Measurements from ENCODE around the gene VKORC1L1.
"Not testable (repeated sequence)": the region's sequence is repeated elsewhere in the genome, so short reads cannot be mapped to it uniquely, and the experiment has no call there.

VKORC1L1 gene

DNA sequence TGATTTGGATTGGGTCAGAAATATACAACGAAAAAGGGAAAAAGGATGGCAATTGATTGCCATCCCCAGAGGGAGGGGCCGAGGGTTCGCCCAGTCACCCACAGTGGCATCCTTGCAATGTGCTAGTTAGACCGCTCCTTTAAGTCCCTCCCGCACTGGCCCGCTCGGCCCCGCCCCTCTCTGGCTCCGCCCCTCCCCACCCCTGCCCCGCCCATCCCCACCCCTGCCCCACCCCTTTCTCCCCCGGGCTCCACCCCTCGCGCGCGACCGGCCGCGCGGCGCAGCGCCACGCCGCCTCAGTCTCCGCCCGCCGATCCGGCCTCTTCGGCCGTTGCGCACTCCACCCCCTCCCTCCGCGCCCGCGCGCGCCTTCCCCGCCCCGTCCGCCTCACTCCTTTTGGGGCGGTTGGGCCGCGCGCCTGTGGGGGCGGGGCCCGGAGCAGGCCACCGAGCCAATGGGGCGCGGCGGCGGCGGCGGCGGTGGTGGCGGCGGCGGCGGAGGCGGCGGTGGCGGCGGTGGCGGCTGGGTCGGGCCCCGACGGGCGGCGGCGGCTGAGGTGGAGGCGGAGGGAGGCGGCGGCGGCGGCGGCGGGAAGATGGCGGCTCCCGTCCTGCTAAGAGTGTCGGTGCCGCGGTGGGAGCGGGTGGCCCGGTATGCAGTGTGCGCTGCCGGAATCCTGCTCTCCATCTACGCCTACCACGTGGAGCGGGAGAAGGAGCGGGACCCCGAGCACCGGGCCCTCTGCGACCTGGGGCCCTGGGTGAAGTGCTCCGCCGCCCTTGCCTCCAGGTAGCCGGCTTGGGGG is at the start of gene VKORC1L1:
TSS of gene VKORC1L1 (plus strand) at position 299 of the 806 bp plus-strand sequence. CDS start at position 597, 298 bp downstream.
- peak within 1 kb of the TSS; percentile 67 for H3K4me3 ChIP-seq (ENCODE audit: control insufficient read depth, low read depth, low read length)
- TF ChIP-seq CTCF (conservative IDR thresholded peaks at IDR 0.05; ENCODE audit: control insufficient read depth, insufficient read depth, low read depth, low read length), result no peak
- peak; percentile 87 for DNase-seq (ENCODE audit: low read depth)

DNA sequence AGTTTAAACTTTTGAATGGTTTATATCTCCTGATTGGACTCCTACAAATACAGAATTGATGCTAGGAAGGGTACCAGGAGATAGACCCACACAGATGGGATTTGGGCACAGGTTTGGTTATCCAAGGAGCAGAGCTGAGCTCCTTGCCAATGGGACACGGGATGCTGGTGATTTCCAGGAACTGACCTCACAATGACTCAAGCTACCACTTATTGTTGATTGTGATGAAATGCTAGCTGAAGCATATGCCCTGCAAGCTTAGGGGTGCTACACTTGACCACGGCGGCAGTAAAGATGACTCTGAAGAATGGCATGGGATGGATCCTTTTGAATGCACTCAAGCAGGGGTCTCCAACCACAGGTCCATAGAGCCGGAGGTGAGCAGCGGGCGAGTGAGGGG is 45.5 kb upstream of the VKORC1L1 start:
- DNase-seq (ENCODE audit: low read depth), result peak; percentile 59

DNA sequence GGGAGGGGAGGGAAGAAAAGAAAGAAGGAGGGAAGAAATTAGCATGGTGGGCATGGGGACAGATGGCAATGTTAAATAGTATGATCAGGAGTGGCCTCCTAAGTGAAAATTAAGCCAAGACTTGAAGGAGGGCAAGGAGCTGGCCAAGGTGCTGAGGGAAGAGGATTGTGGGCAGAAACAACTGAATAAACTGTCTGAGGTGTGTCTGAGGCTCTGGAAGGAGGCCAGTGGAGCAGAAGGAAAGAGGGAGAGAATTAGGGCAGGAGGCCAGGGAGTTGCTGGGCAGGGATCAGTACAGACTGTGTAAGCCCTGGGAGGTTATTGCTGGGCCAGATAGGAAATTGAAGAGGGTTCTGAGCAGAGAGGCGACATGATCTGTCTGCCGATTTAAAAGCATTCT is 40.6 kb upstream of the VKORC1L1 start:
- H3K4me3 ChIP-seq (ENCODE audit: control insufficient read depth, low read depth, low read length), result no peak overlapping the region
- DNase-seq (ENCODE audit: low read depth), result peak; percentile 41
- TF ChIP-seq CTCF (conservative IDR thresholded peaks at IDR 0.05; ENCODE audit: control insufficient read depth, insufficient read depth, low read depth, low read length), result no peak

More for the DNA sequence above, 45.5 kb upstream of the VKORC1L1 start:
- TF ChIP-seq CTCF (conservative IDR thresholded peaks at IDR 0.05; ENCODE audit: control insufficient read depth, insufficient read depth, low read depth, low read length), result no peak
- H3K4me3 ChIP-seq (ENCODE audit: control insufficient read depth, low read depth, low read length), result no peak overlapping the region

- DNase-seq (ENCODE audit: low read depth); H3K4me3 ChIP-seq (ENCODE audit: control insufficient read depth, low read depth, low read length): not testable (repeated sequence)
Observed at GRCh38 chr7:65836684-65837083, 36.2 kb upstream of the VKORC1L1 start.

GRCh38 chr7:65837541-65837956 is 35.3 kb upstream of the VKORC1L1 start:
- peak; percentile 78 for DNase-seq (ENCODE audit: low read depth)
- H3K4me3 ChIP-seq (ENCODE audit: control insufficient read depth, low read depth, low read length), result not testable (repeated sequence)

DNA sequence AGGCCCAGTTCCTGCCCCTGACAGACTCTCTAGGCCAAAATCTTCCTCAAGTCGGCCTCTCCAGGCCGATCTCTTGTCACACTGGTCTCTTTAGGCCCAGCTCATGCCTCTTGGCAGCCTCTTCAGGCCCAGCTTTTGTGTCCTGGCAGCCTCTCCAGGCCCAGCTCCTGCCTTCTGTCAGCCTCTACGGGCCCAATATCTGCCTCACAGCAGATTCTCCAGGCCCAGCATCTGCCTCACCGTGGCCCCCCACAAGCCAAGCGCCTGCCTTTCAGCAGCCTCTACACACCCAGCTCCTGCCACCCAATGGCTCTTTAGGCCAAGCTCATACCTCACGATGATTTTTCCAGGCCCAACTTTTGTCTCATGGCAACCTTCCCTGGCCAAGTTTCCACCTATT is 33.0 kb upstream of the VKORC1L1 start:
- no peak overlapping the region for H3K4me3 ChIP-seq (ENCODE audit: control insufficient read depth, low read depth, low read length)
- no peak for DNase-seq (ENCODE audit: low read depth)
- TF ChIP-seq CTCF (conservative IDR thresholded peaks at IDR 0.05; ENCODE audit: control insufficient read depth, insufficient read depth, low read depth, low read length), result no peak

GRCh38 chr7:65840446-65840845 is 32.4 kb upstream of the VKORC1L1 start:
- peak; percentile 62 for DNase-seq (ENCODE audit: low read depth)
- peak; percentile 55 for TF ChIP-seq CTCF (conservative IDR thresholded peaks at IDR 0.05; ENCODE audit: control insufficient read depth, insufficient read depth, low read depth, low read length)
- no peak overlapping the region for H3K4me3 ChIP-seq (ENCODE audit: control insufficient read depth, low read depth, low read length)

DNA sequence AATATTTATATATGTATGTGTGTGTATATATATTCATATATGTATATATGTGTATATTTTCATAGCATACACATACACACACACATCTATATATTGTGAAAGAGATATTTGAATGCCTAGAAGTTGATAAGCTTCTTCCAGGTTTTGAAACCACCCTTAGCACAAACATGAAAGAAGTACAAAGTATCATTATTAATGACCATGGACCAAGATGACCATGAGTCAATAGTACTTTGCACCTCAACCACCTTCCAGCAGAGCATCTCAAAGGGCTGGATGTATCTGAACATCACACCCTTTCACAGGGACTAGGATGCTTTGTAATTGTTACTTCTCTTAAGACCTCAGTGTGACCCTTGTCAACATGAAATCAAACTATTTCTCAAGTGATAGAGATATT is 29.3 kb upstream of the VKORC1L1 start:
- not testable (repeated sequence) for DNase-seq (ENCODE audit: low read depth); H3K4me3 ChIP-seq (ENCODE audit: control insufficient read depth, low read depth, low read length)

Data from fibroblast of mammary gland (primary cell).